Skeletal muscle tissue (tissue), 4 donors: Measurements from ENCODE around the gene DLGAP1. TPM values are rescaled to one million over a fixed set of nuclear protein-coding genes. Genes with fewer than 3 reads are reported as not detected.
"Not testable (repeated sequence)": the region's sequence is repeated elsewhere in the genome, so short reads cannot be mapped to it uniquely, and the experiment has no call there.

ENCODE experiments used
- H3K27ac ChIP-seq: one replicate; pipeline ENCODE4 v1.7.0; 2013; ENCODE audit warnings: mild to moderate bottlenecking, low read depth, low read length, inconsistent platforms
- H3K27me3 ChIP-seq, 3 donors: one replicate each; pipeline ENCODE4 v1.7.0; 2013; ENCODE audit warnings: low read length in 3 of 3; ENCODE audit not compliant: control insufficient read depth in 3 of 3, insufficient read depth in 3 of 3
- H3K36me3 ChIP-seq, 3 donors: one replicate each; pipeline ENCODE4 v1.7.0; 2013; ENCODE audit warnings: low read length in 3 of 3; ENCODE audit not compliant: control insufficient read depth in 3 of 3, insufficient read depth in 3 of 3
- H3K4me1 ChIP-seq, 3 donors: one replicate each; pipeline ENCODE4 v1.7.0; 2013; ENCODE audit warnings: low read length in 3 of 3, mild to moderate bottlenecking in 3 of 3; ENCODE audit not compliant: control insufficient read depth in 3 of 3, insufficient read depth in 3 of 3
- H3K4me3 ChIP-seq, 3 donors: one replicate each; pipeline ENCODE4 v1.7.0; 2013; ENCODE audit warnings: low read length in 3 of 3
- H3K9ac ChIP-seq, 3 donors: one replicate each; pipeline ENCODE4 v1.7.0; 2013; ENCODE audit warnings: low read length in 3 of 3, mild to moderate bottlenecking in 3 of 3, moderate library complexity in 2 of 3, low read depth in 1 of 3
- H3K9me3 ChIP-seq, 3 donors: one replicate each; pipeline ENCODE4 v1.7.0; 2013; ENCODE audit warnings: low read length in 3 of 3; ENCODE audit not compliant: control insufficient read depth in 3 of 3
- total RNA-seq: library from RNA; depleted of rRNA; stranded (reverse); fragments of >200 nt; gene quantifications from one replicate; pipeline ENCODE4 v1.2.3, GENCODE V29; 2014
- donor health status: Osteomylitis.

The DLGAP1 gene
- 0.52 TPM for total RNA-seq

DNA sequence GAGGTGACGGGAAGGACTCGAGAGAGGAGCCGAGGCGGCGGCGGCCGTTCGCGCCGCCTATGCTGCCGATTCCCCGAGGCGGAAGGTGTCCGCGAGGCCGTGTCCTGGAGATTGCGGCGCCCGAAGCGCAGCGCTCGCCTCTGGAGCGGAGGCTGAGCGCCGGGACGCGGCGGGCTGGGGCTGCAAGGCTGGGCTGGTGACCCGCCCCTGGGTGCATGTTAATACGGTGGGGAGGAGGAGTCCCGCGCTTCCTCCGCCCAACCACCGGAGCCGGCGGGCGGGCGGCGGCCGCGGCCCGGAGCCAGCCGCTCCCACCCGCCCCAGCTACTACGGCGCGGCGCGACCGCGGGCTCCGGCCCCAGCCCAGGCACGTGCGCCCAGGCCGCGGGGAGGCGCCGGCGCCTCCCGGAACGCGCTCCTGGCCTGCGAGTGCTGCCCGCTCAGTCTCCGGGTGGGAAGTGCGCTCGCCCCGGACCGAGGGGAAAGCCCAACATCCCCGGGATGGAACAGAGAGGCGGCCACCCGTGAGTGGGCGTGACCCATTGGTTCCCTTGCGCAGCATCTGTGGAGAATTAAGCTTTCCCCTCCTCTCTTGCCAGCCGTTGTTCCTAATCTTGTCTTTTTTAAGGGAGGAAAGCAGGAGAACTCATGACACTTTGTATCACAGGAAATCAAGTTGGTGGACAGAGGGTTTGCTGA lies at the start of gene DLGAP1:
Gene DLGAP1, minus strand, starts transcription at position 195 of the 699 bp plus-strand sequence.
- Histone ChIP-seq H3K4me1 (peaks cover 4 to 10% (median 6%) of the 10 kb centered on the region in 3 donors), H3K9me3 (no peaks in the 10 kb centered on the region), H3K9ac (no peak within 1 kb of the TSS), H3K27ac (no peak within 1 kb of the TSS), H3K27me3 (peaks cover 20 to 33% (median 20%) of the 10 kb centered on the region in 3 donors), H3K36me3 (no peaks in the 10 kb centered on the region), H3K4me3 (peak within 1 kb of the TSS; percentile 36 to 54 (median 54))

DNA sequence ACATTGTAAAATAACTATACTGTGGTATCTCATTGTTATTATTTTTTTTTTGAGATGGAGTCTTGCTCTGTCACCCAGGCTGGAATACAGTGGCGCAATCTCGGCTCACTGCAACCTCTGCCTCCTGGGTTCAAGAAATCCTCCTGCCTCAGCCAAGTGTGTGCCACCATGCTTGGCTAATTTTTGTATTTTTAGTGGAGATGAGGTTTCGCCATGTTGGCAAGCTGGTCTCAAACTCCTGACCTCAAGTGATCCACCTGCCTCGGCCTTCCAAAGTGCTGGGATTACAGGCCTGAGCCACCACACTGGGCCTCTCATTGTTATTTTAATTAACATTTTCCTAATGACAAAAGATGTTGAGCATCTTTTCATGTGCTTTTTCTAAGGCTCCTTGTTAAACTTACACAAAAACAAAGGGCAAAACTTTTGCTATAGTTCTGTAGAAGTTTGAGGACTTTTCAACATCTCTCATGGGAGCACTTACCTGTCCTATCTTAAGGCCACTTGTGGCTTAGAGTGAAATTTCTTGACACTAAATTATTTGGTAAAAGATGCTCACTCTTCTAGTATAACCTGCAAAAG lies 39.7 kb upstream of the DLGAP1 start:
- not testable (repeated sequence) for H3K4me1 ChIP-seq, H3K9ac ChIP-seq

DNA sequence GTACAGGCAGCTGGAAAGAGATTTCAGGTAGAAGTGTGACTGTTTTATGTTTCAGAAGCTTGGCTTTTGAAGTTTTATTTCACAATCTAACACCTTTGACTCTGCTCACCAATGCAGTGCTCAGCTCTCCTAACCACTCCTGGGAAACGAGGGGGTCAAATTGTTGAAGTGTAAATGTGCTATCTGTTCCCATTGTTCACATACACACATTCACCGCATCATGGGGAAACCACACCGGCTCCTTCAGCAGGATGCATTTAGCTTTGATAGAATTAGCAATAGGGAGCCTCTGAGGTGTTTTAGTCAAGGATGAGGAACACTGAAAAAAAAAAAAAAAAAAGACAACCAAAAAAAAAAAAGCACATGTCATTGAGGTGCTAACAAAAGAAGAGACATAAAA lies 13.4 kb upstream of the DLGAP1 start:
- Histone ChIP-seq H3K4me3 (no peak overlapping the region), H3K9ac (no peak overlapping the region), H3K9me3 (peaks cover 0 to 2% (median 0%) of the 10 kb centered on the region in 3 donors), H3K27ac (no peak overlapping the region), H3K36me3 (no peaks in the 10 kb centered on the region), H3K27me3 (no peaks in the 10 kb centered on the region), H3K4me1 (no peaks in the 10 kb centered on the region)

More for the DNA sequence above, 39.7 kb upstream of the DLGAP1 start:
- not testable (repeated sequence) for H3K9me3 ChIP-seq, H3K27ac ChIP-seq, H3K4me3 ChIP-seq, H3K27me3 ChIP-seq, H3K36me3 ChIP-seq

DNA sequence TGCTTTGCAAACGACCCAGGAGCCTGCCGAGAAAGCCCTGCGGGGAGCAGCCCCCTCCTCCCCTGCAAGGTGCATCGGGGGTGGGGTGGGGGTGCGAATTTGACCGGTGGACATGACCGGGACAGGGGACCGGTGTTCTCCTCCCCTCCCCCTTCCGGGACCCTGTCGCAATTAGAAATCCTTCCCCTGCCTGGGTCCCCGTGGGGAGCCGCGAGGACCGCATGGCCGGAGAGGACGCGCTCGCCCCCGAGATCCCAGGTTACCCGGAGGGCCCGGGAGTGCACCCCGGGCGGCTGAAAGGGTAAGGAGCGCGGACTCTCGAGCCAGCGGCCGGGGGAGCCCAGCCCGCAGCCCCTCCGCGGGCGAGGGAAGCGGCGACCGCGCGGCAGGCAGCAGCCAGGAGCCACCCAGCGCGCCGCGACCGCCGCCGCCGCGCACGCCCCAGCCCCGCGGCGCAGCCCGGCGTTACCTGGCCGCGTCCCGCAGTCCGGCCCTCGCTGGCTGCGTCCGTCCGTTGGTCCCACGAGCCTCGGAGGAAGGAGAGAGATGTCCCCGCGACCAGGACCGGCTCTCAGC lies 482 bp downstream of the DLGAP1 start:
- H3K4me1 ChIP-seq = peaks cover 4 to 10% (median 6%) of the 10 kb centered on the region in 3 donors
- H3K9me3 ChIP-seq = no peaks in the 10 kb centered on the region
- peak overlapping the region; percentile 32 to 54 (median 52) for H3K4me3 ChIP-seq
- no peak overlapping the region for H3K27ac ChIP-seq
- H3K36me3 ChIP-seq = no peaks in the 10 kb centered on the region
- peaks cover 20 to 33% (median 20%) of the 10 kb centered on the region in 3 donors for H3K27me3 ChIP-seq
- no peak overlapping the region for H3K9ac ChIP-seq

DNA sequence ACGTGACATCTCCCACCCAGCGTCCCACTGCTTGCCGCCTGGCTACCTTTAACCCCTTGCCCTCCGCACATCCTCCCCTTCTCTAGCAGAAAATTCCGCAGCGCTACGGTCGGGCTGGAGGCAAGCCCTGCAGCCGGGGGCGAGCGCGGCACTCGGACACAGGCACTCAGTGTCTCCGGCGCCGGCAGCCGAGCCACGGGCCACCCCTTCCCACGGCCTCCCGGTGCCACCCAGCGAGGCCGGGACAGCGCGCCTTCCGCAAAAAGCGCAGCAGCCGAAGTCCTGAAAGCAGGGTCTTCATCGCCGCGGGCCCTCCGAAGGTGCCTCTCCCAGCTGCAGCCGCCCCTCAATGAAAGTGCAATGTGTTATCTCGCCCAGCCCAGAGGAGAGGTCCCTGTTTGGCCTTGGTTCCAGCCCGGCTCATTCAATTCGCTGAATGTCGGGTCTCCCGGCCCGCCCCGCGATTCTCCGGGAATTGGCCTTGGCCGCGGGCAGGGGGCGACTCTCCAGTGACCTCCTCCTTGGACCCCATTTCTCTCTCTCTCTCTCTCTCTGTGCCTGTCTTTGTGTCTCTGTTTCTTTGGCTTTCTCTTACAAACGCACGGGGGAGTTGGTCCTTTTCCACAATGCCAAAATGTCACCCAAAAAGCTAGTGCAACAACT lies 1.1 kb downstream of the DLGAP1 start:
- no peak overlapping the region for H3K27ac ChIP-seq
- peak overlapping the region; percentile 12 to 54 (median 45) for H3K4me3 ChIP-seq
- H3K9me3 ChIP-seq = no peaks in the 10 kb centered on the region
- no peaks in the 10 kb centered on the region for H3K36me3 ChIP-seq
- H3K4me1 ChIP-seq = peaks cover 4 to 10% (median 6%) of the 10 kb centered on the region in 3 donors
- H3K9ac ChIP-seq = no peak overlapping the region
- peaks cover 20 to 33% (median 20%) of the 10 kb centered on the region in 3 donors for H3K27me3 ChIP-seq

DNA sequence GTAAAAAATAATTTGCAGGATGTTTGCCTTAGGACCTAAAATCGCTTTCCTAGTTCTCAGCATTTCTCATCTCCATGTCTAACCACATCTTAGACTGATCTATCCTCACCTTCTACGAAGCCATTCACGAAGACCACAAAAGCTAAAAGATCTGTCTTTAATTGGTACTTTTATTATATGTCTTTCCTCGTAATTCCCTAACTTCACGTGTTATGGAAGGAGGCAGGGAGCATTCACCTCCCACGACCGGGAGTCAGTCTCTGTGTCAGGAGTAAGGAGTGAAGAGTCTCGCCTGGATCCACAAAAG lies 1.6 kb downstream of the DLGAP1 start:
- H3K4me1 ChIP-seq = peaks cover 4 to 10% (median 6%) of the 10 kb centered on the region in 3 donors
- no peaks in the 10 kb centered on the region for H3K9me3 ChIP-seq
- peaks cover 20 to 34% (median 20%) of the 10 kb centered on the region in 3 donors for H3K27me3 ChIP-seq
- no peak overlapping the region for H3K9ac ChIP-seq
- peak overlapping the region in 2 of 3 donors; percentile 12 to 45 for H3K4me3 ChIP-seq
- no peaks in the 10 kb centered on the region for H3K36me3 ChIP-seq
- H3K27ac ChIP-seq = no peak overlapping the region

DNA sequence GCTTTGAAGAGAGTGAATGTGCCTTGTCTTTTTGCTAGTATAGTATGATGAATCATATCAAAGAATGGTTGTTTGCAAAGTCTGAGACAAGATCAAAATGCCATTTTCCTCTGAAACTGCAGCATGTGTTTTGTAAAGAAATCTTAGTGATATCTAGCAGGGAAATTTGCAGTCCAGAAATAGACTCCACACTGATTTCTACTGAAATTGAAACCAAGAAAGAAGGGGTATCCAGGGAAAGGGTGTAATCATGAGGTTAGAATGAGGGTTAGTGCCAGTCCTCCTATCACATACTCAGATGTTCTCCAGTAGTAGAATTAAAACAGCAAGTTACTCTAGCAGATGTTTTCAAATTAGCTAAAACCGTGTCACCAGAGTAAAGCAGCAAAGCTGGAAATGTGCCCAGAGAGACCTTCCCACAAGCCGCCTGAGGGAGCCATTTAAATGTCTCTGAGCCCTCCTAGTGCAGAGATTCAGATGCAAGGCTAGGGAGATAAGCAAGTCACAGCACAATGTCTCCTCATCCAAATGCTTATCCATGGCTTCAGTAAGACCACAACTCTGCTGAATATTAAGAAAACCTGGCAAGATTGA lies 4.9 kb downstream of the DLGAP1 start:
- Histone ChIP-seq H3K9ac (no peak overlapping the region), H3K27ac (no peak overlapping the region), H3K27me3 (peaks cover 13 to 24% (median 13%) of the 10 kb centered on the region in 3 donors), H3K36me3 (no peaks in the 10 kb centered on the region), H3K4me1 (peaks cover 3 to 6% (median 4%) of the 10 kb centered on the region in 3 donors), H3K4me3 (no peak overlapping the region), H3K9me3 (no peaks in the 10 kb centered on the region)

DNA sequence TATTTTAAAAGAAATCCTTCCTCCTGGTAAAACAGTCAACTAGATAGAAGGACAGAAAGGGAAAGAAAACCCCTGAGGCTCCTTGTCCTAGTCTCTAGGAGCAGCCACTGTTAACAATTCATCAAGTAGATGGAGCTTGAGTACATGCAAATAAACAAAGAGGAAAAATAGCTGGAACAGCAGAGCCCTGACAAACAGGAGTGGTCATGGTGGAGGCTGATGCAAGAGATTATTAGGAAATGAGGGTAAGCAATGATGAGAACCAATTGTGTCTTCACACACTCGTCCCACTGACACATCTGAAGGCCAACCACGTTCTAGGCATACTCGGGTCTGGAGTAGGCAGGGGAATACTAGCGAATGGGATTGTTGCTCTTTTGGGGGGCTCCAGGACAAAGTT lies 9.2 kb downstream of the DLGAP1 start:
- Histone ChIP-seq H3K4me1 (no peaks in the 10 kb centered on the region), H3K9ac (no peak overlapping the region), H3K36me3 (no peaks in the 10 kb centered on the region), H3K27ac (no peak overlapping the region), H3K27me3 (peaks cover 0 to 4% (median 0%) of the 10 kb centered on the region in 3 donors), H3K4me3 (no peak overlapping the region), H3K9me3 (no peaks in the 10 kb centered on the region)

DNA sequence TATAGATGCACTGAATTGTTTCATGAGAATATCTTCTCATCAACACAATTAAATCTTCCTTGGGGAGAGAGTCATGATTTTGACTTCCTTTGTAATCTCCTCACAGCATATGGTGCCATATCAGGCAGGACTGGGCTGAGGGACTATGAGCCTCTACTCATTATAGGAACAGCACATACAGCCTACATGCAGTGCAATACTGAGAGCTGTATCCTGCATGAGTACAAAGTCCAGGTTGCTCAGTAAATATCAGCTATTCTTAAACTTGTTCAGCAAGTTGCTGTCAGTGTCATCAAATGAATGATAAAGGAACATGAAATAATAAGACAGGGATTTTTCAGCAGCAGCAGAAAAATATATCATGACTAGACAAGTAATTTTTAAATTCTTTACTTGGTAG lies 10.8 kb downstream of the DLGAP1 start:
- no peaks in the 10 kb centered on the region for H3K36me3 ChIP-seq
- H3K27me3 ChIP-seq = peaks cover 0 to 4% (median 0%) of the 10 kb centered on the region in 3 donors

More for the DNA sequence above, 10.8 kb downstream of the DLGAP1 start:
- no peak overlapping the region for H3K9ac ChIP-seq
- no peak overlapping the region for H3K27ac ChIP-seq
- H3K4me1 ChIP-seq = no peaks in the 10 kb centered on the region
- H3K9me3 ChIP-seq = no peaks in the 10 kb centered on the region
- H3K4me3 ChIP-seq = no peak overlapping the region
